MM.1S (cell line): ENCODE data around the gene LPCAT1.

Source experiments
- DNase-seq: peaks from one replicate; pipeline ENCODE4 v3.0.0-alpha.2; 2015
- H2AFZ ChIP-seq: fragments of 300-600 bp; sonication (generic); 2 replicates; pipeline ENCODE4 v1.6.0; 2016; ENCODE audit warnings: antibody characterized with exemption, low read length
- H3F3A ChIP-seq: fragments of 300-600 bp; sonication (generic); 2 replicates; pipeline ENCODE4 v1.6.1; 2016; ENCODE audit warnings: mild to moderate bottlenecking, antibody characterized with exemption, low read length, moderate library complexity, mixed read lengths; ENCODE audit not compliant: insufficient read depth
- H3K27ac ChIP-seq: fragments of 300-600 bp; sonication (generic); 2 replicates; pipeline ENCODE4 v1.5.1; 2016; ENCODE audit warnings: mild to moderate bottlenecking, low read length
- H3K27me3 ChIP-seq: fragments of 300-600 bp; sonication (generic); replicated peaks from 2 replicates; pipeline ENCODE4 v1.6.0; 2016; ENCODE audit warnings: low read length; ENCODE audit not compliant: insufficient read depth
- H3K36me3 ChIP-seq: fragments of 300-600 bp; sonication (generic); replicated peaks from 2 replicates; pipeline ENCODE4 v1.6.1; 2016; ENCODE audit warnings: mild to moderate bottlenecking, low read length, mixed read lengths; ENCODE audit not compliant: insufficient read depth
- H3K4me1 ChIP-seq: fragments of 300-600 bp; sonication (generic); 2 replicates; pipeline ENCODE4 v1.6.1; 2016; ENCODE audit warnings: low read length, mixed read lengths
- H3K4me2 ChIP-seq: fragments of 300-600 bp; sonication (generic); 2 replicates; pipeline ENCODE4 v1.6.0; 2016; ENCODE audit warnings: low read depth, low read length
- H3K4me3 ChIP-seq: fragments of 300-600 bp; sonication (generic); 2 replicates; pipeline ENCODE4 v1.5.1; 2016; ENCODE audit warnings: low read length, mixed read lengths
- H3K79me2 ChIP-seq: fragments of 300-600 bp; sonication (generic); 2 replicates; pipeline ENCODE4 v1.6.1; 2016; ENCODE audit warnings: mixed run types, low read length, mixed read lengths
- H3K9ac ChIP-seq: fragments of 300-600 bp; sonication (generic); 2 replicates; pipeline ENCODE4 v1.6.1; 2016; ENCODE audit warnings: low read length, mixed read lengths
- H3K9me2 ChIP-seq: fragments of 300-600 bp; sonication (generic); replicated peaks from 2 replicates; pipeline ENCODE4 v1.6.1; 2016; ENCODE audit warnings: mild to moderate bottlenecking, low read length, mixed read lengths; ENCODE audit not compliant: insufficient read depth
- H3K9me3 ChIP-seq: fragments of 300-600 bp; sonication (generic); replicated peaks from 2 replicates; pipeline ENCODE4 v1.6.1; 2016; ENCODE audit warnings: mild to moderate bottlenecking, low read length, mixed read lengths; ENCODE audit not compliant: insufficient read depth
- H4K20me1 ChIP-seq: fragments of 300-600 bp; sonication (generic); 2 replicates; pipeline ENCODE4 v1.6.1; 2016; ENCODE audit warnings: mild to moderate bottlenecking, low read length, moderate library complexity, mixed read lengths; ENCODE audit not compliant: insufficient read depth
- CTCF ChIP-seq: fragments of 300-600 bp; sonication (generic); IDR thresholded peaks from 2 replicates; pipeline ENCODE4 v1.5.1; 2016; ENCODE audit warnings: antibody characterized with exemption, low read length, mixed read lengths
- EZH2 ChIP-seq: fragments of 300-600 bp; sonication (generic); optimal IDR thresholded peaks from 2 replicates; pipeline ENCODE3; 2017; ENCODE audit warnings: low read depth, mild to moderate bottlenecking, antibody characterized with exemption, low read length, mixed read lengths
- EZH2phosphoT487 ChIP-seq: fragments of 300-600 bp; sonication (generic); IDR thresholded peaks from 2 replicates; pipeline ENCODE4 v1.6.1; 2018; ENCODE audit warnings: antibody characterized with exemption, low read length

LPCAT1 gene

GRCh38 chr5:1500411-1501091, 23.2 kb downstream of the LPCAT1 start:
- H3K27me3 ChIP-seq = no peaks in the 10 kb centered on the region
- no peaks in the 10 kb centered on the region for H3K9me2 ChIP-seq
- H3K27ac ChIP-seq = peak overlapping the region; percentile 95; the same call in 1 of the 2 replicates
- H3F3A ChIP-seq = peaks cover 61% of the 10 kb centered on the region
- no peak overlapping the region for H3K9ac ChIP-seq
- H4K20me1 ChIP-seq = no peaks in the 10 kb centered on the region
- no peaks in the 10 kb centered on the region for H3K9me3 ChIP-seq
- no peak overlapping the region for H2AFZ ChIP-seq
- TF ChIP-seq EZH2 (no peak), CTCF (no peak), EZH2phosphoT487 (no peak)
- H3K4me3 ChIP-seq = no peak overlapping the region
- no peak overlapping the region for H3K4me2 ChIP-seq
- H3K36me3 ChIP-seq = no peaks in the 10 kb centered on the region
- H3K4me1 ChIP-seq = peaks cover 72% of the 10 kb centered on the region
- H3K79me2 ChIP-seq = peaks cover 87% of the 10 kb centered on the region
- DNase-seq = no peak

- H3K4me1 ChIP-seq = peaks cover 73% of the 10 kb centered on the region
- H3K27ac ChIP-seq = peak overlapping the region; percentile 95; the same call in 1 of the 2 replicates
- H3K4me3 ChIP-seq = no peak overlapping the region
- peak overlapping the region; percentile 86 for H3K4me2 ChIP-seq
- TF ChIP-seq CTCF (no peak), EZH2phosphoT487 (no peak), EZH2 (no peak)
- H3K36me3 ChIP-seq = no peaks in the 10 kb centered on the region
- no peaks in the 10 kb centered on the region for H4K20me1 ChIP-seq
- H2AFZ ChIP-seq = no peak overlapping the region
- H3F3A ChIP-seq = peaks cover 61% of the 10 kb centered on the region
- no peak for DNase-seq
- no peaks in the 10 kb centered on the region for H3K9me3 ChIP-seq
- H3K27me3 ChIP-seq = no peaks in the 10 kb centered on the region
- H3K9ac ChIP-seq = peak overlapping the region; percentile 8; the same call in 1 of the 2 replicates
- no peaks in the 10 kb centered on the region for H3K9me2 ChIP-seq
- peaks cover 87% of the 10 kb centered on the region for H3K79me2 ChIP-seq
These were observed 23.9 kb downstream of the LPCAT1 start for GRCh38 chr5:1499851-1500250.

GRCh38 chr5:1498623-1499416, 24.9 kb downstream of the LPCAT1 start:
- no peaks in the 10 kb centered on the region for H3K27me3 ChIP-seq
- H3K4me3 ChIP-seq = peak overlapping the region; percentile 28; the same call in 1 of the 2 replicates
- peak overlapping the region; percentile 86 for H3K4me2 ChIP-seq
- TF ChIP-seq EZH2phosphoT487 (no peak), EZH2 (no peak), CTCF (no peak)
- no peaks in the 10 kb centered on the region for H4K20me1 ChIP-seq
- peaks cover 73% of the 10 kb centered on the region for H3K4me1 ChIP-seq
- no peaks in the 10 kb centered on the region for H3K9me3 ChIP-seq
- peak overlapping the region; percentile 95 for H3K27ac ChIP-seq
- H2AFZ ChIP-seq = no peak overlapping the region
- H3K9me2 ChIP-seq = no peaks in the 10 kb centered on the region
- DNase-seq = peak; percentile 29
- peak overlapping the region; percentile 66 for H3K9ac ChIP-seq
- peaks cover 4% of the 10 kb centered on the region; the same call in 1 of the 2 replicates for H3K36me3 ChIP-seq
- H3K79me2 ChIP-seq = peaks cover 87% of the 10 kb centered on the region
- H3F3A ChIP-seq = peaks cover 57% of the 10 kb centered on the region
